Activated CD8-positive, alpha-beta memory T cell treated with anti-CD3 and anti-CD28 coated beads, Interleukin-2, amount 50 U/mL, for 1 hour (primary cell): Measurements from ENCODE around the gene SMTNL2.
"Not testable (repeated sequence)": the region's sequence is repeated elsewhere in the genome, so short reads cannot be mapped to it uniquely, and the experiment has no call there.

ENCODE experiments used
- DNase-seq: peaks from one replicate; pipeline ENCODE4 v3.0.0-alpha.2; 2020; ENCODE audit errors: extremely low read depth

SMTNL2 gene

GRCh38 chr17:4560421-4560820 is 23.9 kb upstream of the SMTNL2 start, which contains the start of gene GGT6:
Gene GGT6, minus strand, starts transcription at chr17:4560577. Its CDS starts 56 bp downstream, at chr17:4560521.
- DNase-seq: no peak

GRCh38 chr17:4560837-4561256 is 23.5 kb upstream of the SMTNL2 start:
- DNase-seq: no peak

- DNase-seq: no peak
These were observed 22.0 kb upstream of the SMTNL2 start for GRCh38 chr17:4562015-4562969.

DNA sequence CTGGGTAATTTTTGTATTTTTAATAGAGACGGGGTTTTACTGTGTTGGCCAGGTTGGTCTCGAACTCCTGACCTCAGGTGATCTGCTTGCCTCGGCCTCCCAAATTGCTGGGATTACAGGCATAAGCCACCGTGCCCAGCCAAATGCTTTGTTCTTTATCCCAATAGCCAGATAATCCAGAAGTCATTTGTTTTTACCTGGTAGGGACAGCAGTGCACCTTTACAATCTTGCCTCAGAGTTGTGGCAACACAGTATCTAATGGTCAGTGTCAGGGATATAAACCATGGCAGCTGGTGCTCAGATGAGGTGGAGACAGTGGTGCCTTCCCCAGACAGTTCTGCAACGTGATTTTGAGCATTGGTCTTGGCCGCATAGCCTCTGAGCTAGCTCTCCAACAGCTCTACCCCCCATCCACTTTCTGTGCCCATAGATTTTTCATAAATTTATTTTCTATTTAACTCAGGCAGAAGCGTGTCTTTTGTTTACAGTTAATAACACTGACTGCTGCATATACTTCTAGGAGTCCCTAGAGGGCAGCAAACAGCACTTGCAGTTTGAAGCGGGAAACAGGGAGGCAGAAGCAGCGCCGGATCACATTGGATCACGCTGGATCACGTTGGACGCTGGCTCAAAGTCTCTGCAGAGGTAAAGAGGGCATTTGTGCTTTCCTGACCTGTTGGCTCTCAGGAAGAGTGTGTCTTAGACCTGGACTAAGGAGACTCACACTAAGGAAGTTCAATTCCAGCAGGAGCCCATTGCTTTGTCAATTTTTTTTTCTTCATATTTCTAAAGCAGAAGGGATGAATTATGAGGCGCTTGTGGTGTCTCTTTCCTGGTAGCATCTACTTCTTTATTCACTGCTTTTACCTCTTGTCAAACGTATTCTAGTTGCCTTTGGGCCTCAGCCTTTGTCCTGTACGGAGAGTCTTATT is 18.9 kb upstream of the SMTNL2 start:
- no peak for DNase-seq

DNA sequence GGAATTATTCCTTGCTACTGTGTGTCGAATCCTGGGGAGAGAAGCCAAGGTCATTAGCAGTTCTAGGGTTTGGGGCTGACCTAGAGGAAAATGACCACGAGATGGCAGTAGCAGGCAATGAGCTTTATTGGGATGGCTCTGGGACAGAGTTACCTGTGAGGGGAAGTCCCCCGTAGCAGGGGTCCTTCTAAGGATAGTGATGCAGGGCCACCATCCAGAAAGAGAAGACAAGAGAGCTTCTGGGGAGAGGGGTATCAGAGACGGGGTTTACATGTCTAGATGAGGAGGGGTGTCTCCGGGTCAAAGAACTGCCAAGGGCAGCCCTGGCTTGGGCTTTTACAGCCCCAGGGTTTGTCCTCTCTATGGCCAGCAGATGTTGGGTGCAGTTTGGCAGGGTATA is 17.5 kb upstream of the SMTNL2 start:
- no peak for DNase-seq

DNA sequence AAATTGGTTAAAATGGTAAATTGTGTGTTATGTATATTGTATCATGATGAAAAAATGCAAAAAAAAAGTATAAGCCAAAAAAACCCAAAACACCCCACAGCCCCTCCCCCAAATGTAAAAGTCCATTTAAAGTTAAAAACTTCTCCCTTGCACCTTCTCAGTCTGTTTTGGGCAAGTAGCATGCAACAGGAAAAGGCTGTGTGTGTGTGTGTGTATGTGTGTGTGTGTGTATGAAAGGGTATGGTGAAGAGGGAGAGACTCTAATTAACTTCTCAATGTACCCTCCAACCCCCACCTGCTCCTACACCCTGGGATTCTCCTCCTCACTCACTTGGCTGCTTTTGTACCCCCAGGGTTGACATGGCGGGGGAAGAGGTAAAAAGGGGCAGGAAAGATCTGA is 14.7 kb upstream of the SMTNL2 start:
- DNase-seq: no peak

GRCh38 chr17:4572131-4572530 is 12.2 kb upstream of the SMTNL2 start:
- DNase-seq: no peak

DNA sequence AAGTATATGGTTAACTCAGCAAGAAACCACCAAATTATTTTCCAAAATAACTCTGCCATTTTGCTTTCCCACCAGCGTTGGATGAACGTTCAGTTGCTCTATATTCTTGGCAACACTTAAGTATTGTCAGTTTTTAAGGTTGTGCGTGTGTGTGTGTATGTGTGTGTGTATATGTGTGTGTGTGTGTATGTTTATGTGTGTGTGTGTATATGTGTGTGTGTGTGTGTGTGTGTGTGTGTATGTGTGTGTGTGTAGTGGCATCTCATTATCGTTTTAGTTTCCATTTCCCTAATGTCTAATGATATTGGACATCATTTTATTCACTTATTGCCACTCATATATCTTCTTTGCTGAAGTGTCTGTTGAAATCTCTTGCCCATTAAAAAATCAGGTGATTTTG is 11.2 kb upstream of the SMTNL2 start:
- DNase-seq: no peak

DNA sequence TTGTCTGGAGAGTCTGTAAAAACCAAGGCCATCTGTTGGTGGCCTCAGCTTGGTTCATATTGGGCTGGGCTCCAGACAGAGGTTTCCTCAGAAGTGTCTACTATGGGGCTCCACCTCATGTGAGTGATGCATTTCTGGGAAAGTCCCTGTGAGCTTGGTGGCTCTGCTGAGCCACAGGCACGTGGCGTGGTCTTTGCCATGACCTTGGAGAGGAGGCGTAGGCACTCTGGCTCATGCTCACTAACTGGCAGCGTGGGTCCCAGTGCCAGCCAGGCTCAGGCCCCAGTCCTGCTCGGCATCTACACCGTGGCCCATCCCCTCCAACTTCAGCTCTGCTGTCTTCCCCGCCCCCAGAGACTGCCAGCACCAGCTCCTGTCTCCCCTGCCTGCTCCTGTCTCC is 10.7 kb upstream of the SMTNL2 start:
- DNase-seq: no peak

DNA sequence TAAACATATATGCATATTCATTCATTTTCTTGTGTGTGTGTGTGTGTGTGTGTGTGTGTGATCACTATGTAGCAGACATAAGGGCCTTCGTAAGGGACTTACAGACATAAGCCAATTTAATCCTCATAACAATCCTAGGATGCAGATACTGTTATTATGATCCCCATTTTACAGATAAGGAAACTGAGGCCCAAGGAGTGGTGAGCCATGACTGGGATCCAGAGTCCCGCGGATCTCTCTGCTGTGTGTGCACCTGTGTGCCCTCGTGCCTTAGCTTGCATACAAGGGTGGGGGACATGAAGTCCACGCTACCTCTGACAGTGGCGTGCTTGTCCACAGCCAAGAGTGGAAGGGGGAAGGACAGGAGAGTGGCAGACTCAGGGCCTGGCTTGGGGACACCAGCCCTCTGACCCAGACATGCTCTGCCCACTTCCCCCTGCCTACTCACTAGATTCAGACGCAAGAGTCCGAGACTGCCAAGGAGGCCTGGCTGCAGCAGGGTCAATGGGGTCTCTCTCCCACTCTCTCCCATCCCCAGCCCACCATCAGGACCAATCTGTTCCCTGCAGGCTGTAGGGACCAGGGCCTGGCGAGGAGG is 9.8 kb upstream of the SMTNL2 start:
- no peak for DNase-seq

DNA sequence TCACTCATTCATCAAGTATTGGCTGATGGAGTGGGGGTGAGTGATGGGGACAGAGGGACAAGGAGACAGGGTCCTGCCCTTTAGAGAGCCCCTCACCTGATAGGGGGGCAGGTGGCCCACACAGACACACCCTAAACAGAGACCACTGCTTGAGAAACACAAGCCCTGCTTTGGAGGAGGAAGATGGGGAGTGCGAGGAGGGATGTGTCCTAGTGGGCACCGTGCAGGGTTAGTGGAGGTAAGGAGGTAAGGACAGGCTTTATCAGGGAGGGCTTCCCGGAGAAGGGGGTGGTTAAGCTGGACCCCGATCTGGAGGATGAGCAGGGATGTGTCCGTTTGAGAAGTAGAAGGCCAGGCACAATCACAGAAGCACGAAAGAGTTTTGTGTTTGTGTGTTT is 8.2 kb upstream of the SMTNL2 start:
- DNase-seq: no peak

- DNase-seq: no peak
These were observed 7.5 kb upstream of the SMTNL2 start for GRCh38 chr17:4576729-4577322.

- no peak for DNase-seq
These were observed 6.8 kb upstream of the SMTNL2 start for GRCh38 chr17:4577386-4577993.

GRCh38 chr17:4578349-4578748 is 6.0 kb upstream of the SMTNL2 start:
- not testable (repeated sequence) for DNase-seq

DNA sequence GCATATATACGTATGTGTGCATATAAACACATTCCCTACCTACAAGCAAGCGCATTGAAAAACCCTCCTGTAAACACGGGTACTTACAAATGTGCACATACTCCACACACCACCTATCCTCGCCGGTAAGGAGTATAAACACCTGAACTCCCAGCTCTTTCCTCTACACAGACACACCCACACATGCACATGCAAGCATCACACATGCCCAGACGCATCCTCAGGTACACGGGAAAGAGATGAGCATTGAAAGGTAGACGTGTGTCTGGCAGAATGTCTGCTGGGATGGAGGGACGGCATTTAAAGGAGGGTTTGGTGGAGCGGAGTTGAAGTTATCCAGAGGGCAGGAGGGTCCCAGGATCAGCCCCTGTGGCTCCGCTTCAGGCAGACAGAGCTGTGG is 4.7 kb upstream of the SMTNL2 start:
- no peak for DNase-seq

GRCh38 chr17:4580291-4580690 is 4.0 kb upstream of the SMTNL2 start:
- DNase-seq: no peak

DNA sequence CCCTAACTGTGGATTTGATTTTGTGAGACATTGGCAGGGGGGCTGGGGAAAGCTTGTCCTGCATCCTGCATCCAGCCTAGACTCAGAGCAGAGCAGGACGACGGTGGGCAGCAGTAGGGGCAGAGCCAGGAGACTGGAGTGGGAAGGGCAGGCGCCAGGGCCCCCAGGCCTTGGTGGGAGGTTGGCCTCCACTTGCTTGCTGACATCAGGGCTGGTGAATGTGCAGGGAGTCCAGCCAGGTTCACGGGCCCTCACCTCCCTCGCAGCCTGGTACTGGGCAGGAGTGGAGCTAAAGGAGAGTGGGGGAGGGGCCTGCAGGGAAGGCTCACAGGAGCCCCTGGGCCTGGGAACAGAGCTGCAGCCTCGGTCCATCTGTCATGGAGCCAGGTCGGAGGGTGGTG is 2.2 kb upstream of the SMTNL2 start:
- DNase-seq: no peak

DNA sequence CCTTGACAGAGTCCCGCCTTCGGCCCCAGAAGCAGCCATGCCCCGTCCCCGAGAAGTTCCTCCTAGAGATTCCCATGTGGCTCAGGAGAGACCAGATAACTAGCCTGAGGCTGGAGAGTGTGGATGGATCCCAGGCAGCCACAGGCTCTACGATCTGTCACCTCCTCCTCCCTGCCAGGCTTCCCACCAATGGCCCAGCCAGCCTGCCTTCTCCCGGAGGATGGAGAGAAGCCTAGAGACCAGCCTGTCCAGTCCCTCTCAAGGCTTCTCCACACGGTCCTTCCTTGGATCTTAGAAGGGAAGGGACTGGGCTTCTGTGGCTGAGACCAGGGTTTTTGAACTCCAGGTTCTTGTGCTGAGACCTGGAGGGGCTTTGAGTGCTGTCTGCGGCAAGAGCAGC is 1.6 kb upstream of the SMTNL2 start:
- no peak for DNase-seq

GRCh38 chr17:4583206-4583605 is 1.1 kb upstream of the SMTNL2 start:
- DNase-seq: no peak

DNA sequence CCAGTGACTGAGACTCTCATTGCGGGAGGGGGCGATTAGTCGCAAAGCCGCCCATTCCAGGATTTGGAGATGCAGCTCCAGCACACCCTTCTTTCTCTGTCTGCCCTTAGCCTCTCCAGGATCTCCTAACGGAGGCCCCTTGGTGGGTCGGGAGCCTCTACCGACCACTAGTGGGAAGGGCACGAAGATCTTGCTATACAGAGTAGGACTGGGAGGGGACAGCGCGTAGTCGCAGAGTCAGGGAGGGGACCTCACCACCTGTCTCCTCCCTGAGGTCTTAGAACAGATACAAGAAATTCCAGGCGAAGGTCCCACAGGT is 588 bp upstream of the SMTNL2 start:
- no peak for DNase-seq

DNA sequence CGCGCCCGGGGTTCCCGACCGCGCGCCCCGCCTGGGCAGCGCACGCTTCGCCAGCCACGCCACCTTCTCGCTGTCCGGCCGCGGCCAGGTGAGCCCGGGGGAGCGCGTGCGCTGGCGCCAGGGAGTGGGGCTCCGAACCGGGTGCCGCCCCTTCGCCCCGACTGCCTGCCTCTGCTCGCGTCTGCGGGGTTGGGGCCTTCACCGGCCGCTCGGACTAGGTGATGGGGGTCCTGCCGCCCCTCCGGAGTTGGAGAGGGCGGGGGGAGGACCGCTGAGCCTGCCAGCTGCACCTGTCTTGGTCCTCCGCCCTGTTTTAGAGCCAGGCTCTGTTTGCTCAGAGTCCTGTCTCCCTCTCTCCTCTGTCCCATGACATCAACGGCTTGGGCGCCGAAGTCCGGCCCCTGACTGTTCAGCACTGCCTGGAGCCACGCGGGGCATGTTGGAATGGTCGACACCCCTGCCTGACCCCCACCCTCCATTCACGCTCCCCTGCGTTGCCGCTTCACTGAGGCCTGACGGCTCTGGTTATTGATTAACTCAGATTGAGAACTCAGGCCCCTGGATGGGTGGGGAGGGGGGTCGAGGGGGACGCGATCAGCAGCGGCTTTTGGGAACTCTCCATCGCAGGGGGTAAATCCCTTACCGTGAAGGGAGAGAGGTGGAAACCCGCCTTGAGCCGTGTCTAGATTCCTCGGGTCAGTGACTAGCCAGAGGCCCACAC is 748 bp downstream of the SMTNL2 start:
- DNase-seq: no peak
